ENCODE measurements around the gene AP3D1.

Gene AP3D1

DNA sequence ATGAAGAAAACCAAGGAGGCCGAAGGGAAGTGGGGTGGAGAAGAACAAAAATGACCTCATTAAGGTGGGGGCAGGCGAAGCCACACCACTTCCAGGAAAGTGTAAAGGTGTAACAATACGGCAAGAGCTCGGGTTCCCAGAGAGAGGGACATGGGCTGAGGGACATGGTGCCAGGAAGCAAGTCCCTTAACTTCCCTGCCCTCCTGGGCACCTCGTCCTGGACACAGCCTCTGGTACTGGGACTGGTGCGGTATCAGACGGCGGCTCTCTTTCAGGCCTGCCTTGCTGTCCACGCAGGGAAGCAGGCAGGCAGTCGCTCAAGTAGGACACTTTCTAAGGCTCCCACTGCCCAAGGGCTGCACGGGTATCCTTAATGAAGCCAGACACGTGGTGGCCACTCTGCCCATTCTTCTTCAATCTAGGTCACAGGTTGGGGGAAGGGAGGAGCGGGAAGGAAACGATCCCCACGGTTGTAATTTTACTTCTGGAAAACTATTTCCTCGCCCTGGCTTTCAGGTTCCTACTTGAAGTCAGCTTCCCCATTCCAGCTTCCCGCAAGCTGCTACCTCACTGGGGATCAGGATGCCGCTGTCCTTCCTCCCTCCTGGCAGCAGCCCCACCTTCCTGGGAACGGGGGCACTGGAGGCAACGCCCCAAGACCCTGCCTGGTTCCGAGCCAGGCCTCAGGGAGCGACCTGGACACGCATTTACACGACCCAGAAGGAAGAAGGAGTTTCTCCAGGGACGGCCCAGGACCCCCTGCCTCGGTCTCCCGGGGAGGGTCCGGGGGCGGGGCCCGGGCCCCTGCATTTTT lies 1.2 kb downstream of the AP3D1 start:
- H3K27ac Mint-ChIP-seq: peak overlapping the region; percentile 87
- intact Hi-C loops (cut with micrococcal nuclease): loop anchor here (5.0 kb wide), 2 partner anchors 122 to 133 kb away; partner anchors contain the start of gene BTBD2
- peaks cover 57% of the 10 kb centered on the region for H3K36me3 Mint-ChIP-seq (ENCODE audit: low read depth)
- H3K4me3 Mint-ChIP-seq: peak overlapping the region; percentile 84
- peaks cover 51% of the 10 kb centered on the region for H3K4me1 Mint-ChIP-seq (ENCODE audit: low read depth)
- no peaks in the 10 kb centered on the region for H3K27me3 Mint-ChIP-seq
- H3K9me3 Mint-ChIP-seq: no peaks in the 10 kb centered on the region

DNA sequence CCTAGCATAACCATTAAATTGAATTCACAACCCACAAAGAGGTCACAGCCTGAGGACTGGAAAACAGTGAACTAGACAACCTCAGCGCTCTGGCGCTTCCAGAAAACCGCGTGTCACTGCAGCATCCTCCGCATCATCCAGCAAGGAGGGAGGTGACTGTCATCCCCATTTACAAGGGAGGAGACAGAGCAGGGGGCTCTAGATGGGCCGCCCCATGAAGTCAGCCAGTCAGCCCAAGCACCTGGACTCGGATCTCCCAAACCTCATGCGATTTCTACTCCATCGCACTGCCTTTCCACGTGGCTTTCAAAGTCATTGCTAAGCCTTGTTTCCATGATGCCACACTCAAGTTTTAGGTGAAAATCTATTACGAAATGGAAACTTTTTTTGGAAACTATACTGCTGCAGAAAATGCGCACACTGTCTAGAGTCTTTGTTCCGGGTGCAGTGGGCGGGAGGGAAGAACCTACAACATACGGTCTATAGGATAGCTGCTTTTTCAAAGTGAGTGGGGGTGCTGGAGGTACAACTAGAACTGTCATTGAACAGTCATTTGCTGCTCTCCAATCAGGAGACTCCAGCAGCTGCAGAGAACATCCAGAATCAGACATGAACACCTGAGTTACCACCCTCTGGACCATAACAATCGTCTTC lies 2.8 kb downstream of the AP3D1 start:
- no peaks in the 10 kb centered on the region for H3K27me3 Mint-ChIP-seq
- no peak overlapping the region for H3K4me3 Mint-ChIP-seq
- peaks cover 56% of the 10 kb centered on the region for H3K4me1 Mint-ChIP-seq (ENCODE audit: low read depth)
- H3K9me3 Mint-ChIP-seq: no peaks in the 10 kb centered on the region
- H3K27ac Mint-ChIP-seq: no peak overlapping the region
- intact Hi-C loops (cut with micrococcal nuclease): no loop called here
- H3K36me3 Mint-ChIP-seq (ENCODE audit: low read depth): peaks cover 73% of the 10 kb centered on the region

DNA sequence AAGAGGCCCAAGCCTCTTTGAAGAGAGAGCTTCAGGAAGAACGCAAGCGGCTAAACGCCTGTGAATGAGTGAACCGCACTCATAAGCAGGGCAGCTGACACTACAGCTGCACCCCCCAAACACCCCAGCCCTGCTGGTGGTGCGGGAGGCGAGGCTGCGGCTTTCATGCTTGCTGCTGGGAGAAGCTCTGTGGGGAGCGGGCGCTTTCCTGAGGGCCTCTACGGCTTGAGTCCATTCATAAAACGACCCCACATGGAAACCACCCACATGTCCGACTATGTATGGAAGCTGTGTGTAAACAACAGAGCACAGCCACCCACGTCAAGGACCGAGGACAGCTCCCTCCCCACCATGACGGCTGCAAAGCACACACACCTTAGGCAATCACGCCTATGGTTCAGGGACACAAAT lies 5.5 kb downstream of the AP3D1 start:
- Mint-ChIP-seq H3K4me1 (ENCODE audit: low read depth) (peaks cover 49% of the 10 kb centered on the region), H3K27ac (no peak overlapping the region)

DNA sequence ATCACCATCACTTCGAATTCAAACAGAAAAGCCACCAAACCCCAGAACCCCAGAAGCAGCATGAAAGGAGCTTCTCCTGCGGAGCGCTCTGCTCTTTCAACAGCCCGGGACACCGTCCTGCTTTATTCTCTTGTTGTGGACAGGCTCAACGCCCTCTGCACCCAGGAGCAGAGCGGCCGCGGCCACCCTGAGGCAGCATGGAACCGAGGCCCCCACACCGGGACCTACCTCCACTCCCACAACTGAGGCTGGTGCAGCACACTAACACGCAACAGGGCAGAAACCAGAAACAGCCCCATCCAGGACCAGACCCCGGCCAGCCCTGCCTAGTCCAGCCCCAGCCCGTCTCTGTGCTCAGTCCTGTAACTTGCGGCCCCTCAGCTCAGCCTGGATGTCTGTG lies 7.2 kb downstream of the AP3D1 start:
- H3K4me1 Mint-ChIP-seq (ENCODE audit: low read depth): peaks cover 35% of the 10 kb centered on the region
- no peaks in the 10 kb centered on the region for H3K27me3 Mint-ChIP-seq
- H3K27ac Mint-ChIP-seq: no peak overlapping the region
- intact Hi-C loops (cut with micrococcal nuclease): no loop called here
- H3K4me3 Mint-ChIP-seq: no peak overlapping the region
- no peaks in the 10 kb centered on the region for H3K9me3 Mint-ChIP-seq
- peaks cover 85% of the 10 kb centered on the region for H3K36me3 Mint-ChIP-seq (ENCODE audit: low read depth)

More for the DNA sequence above, 5.5 kb downstream of the AP3D1 start:
- no peak overlapping the region for H3K4me3 Mint-ChIP-seq
- no peaks in the 10 kb centered on the region for H3K9me3 Mint-ChIP-seq
- peaks cover 85% of the 10 kb centered on the region for H3K36me3 Mint-ChIP-seq (ENCODE audit: low read depth)
- no peaks in the 10 kb centered on the region for H3K27me3 Mint-ChIP-seq
- intact Hi-C loops (cut with micrococcal nuclease): no loop called here

DNA sequence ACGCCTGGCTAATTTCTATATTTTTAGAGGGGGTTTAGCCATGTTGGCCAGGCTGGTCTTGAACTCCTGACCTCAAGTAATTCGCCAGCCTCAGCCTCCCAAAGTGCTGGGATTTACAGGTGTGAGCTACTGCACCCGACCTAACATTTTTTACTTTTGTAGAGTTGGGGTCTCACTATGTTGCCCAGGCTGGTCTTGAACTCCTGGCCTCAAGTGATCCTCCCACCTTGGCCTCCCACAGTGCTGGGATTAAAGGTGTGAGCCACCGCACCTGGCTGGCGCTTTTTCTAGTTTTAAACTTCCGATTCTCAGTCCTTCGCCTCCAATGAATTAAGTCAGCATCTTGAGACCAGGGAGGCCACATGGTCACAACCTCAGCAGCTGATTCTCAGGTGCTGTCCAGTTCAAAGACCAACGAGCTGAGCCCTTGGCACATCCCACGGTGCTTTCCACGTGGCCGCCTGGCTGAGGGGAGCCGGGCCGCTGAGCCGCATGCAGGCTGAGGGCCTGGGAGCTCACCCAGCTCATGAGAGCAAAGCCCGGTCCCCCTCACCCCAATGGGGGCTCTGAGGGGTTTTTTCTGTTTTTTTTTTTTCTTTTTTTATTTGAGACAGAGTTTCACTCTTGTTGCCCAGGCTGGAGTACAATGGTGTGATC lies 9.1 kb downstream of the AP3D1 start:
- no peak overlapping the region for H3K27ac Mint-ChIP-seq
- no peak overlapping the region for H3K4me3 Mint-ChIP-seq
- intact Hi-C loops (cut with micrococcal nuclease): no loop called here
- H3K27me3 Mint-ChIP-seq: no peaks in the 10 kb centered on the region
- H3K4me1 Mint-ChIP-seq (ENCODE audit: low read depth): peaks cover 16% of the 10 kb centered on the region
- H3K36me3 Mint-ChIP-seq (ENCODE audit: low read depth): peaks cover 87% of the 10 kb centered on the region
- H3K9me3 Mint-ChIP-seq: no peaks in the 10 kb centered on the region

DNA sequence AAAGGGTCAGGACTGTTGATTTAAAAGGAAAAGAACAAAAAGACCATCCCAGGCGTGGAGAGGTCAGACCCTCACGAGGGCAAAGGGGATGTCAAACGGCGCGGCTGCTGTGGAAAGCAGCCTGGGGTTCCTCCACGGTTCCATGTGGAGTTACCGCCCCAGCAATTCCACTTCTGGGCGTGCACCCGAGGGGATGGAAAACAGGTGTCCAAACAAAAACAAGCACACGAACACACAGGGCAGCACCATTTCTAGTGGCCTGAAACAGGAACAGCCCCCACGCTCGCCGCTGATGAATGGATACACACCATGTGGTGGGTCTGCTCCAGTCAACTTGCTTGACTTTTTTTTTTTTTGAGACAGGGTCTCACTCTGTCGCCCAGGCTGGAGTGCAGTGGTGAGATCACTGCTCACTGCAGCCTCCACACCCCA lies 11.2 kb downstream of the AP3D1 start:
- intact Hi-C loops (cut with micrococcal nuclease): no loop called here
- Mint-ChIP-seq H3K27ac (no peak overlapping the region), H3K9me3 (no peaks in the 10 kb centered on the region), H3K4me3 (no peak overlapping the region), H3K27me3 (no peaks in the 10 kb centered on the region), H3K36me3 (ENCODE audit: low read depth) (peaks cover 87% of the 10 kb centered on the region), H3K4me1 (ENCODE audit: low read depth) (peaks cover 9% of the 10 kb centered on the region)

DNA sequence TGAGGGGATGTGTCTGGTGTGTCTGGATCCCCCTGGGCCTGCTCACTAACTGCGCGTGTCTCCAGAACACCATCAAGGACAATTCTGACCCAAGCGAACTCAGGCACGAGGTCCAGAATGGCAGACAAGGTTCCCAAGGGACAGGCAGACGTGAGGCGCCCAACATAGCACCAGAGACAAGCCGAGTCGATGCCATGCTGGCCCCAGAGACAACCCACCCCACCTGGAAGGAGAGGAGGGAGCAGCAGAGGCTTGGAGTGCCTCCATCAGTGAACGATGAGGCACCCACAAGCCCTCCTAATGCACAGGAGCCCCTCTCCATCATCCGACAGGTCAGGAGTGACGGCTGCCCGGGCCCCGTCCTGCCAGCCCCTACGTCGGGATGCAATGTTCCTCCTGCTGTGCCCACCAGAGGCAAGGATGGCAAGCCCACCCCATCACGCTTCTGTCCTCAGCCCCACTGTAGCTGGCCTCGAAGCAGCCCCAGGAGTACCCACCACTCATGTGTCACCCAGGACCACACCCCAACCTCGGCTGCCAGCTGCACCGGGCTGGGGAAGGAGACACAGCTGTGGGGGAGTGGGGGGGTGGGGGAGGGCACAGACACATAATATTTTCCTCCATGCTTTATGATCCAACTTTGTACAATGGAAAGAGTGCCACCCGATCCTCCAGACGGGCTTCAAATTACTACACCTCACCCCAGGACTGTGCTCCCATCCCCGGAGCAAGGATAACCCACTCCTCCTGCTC lies 11.8 kb downstream of the AP3D1 start:
- no peaks in the 10 kb centered on the region for H3K27me3 Mint-ChIP-seq

DNA sequence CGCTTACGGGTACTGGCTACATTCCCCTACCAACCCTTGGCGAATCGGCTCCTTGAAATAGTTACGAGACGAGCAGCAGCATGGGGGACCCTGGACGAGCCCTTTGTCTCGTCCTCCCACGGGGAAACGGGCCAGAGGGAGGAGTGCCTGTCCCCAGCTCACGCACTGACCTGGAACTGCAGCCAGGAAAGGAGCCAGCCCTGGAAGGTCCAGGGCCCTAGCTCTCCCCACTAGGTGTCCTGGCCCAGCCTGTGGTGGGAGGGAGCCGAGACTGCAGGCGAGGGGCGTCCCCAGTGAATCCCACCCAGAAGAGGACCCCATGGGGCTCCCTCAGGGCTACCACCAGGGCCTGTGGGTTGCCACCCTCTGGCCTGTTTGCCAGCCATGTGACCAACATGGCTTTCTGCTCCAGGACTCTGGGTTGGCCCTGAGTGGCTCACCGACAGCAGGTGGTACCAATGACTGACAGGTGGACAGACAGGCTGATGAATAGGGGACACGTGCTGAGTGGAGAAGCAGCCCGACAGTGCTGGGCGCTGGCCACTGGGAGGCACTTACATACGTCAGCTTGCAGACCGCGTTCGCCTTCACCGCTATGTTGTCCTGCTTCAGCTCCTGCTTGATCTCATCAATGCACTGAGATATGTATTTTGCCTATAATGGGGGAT lies 13.2 kb downstream of the AP3D1 start:
- Mint-ChIP-seq H3K36me3 (ENCODE audit: low read depth) (peaks cover 81% of the 10 kb centered on the region), H3K27me3 (no peaks in the 10 kb centered on the region), H3K27ac (no peak overlapping the region), H3K9me3 (no peaks in the 10 kb centered on the region), H3K4me3 (no peak overlapping the region), H3K4me1 (ENCODE audit: low read depth) (peaks cover 4% of the 10 kb centered on the region)
- intact Hi-C loops (cut with micrococcal nuclease): no loop called here

More for the DNA sequence above, 11.8 kb downstream of the AP3D1 start:
- no peak overlapping the region for H3K4me3 Mint-ChIP-seq
- H3K36me3 Mint-ChIP-seq (ENCODE audit: low read depth): peaks cover 82% of the 10 kb centered on the region
- intact Hi-C loops (cut with micrococcal nuclease): no loop called here
- H3K27ac Mint-ChIP-seq: no peak overlapping the region
- peaks cover 4% of the 10 kb centered on the region for H3K4me1 Mint-ChIP-seq (ENCODE audit: low read depth)
- H3K9me3 Mint-ChIP-seq: no peaks in the 10 kb centered on the region

DNA sequence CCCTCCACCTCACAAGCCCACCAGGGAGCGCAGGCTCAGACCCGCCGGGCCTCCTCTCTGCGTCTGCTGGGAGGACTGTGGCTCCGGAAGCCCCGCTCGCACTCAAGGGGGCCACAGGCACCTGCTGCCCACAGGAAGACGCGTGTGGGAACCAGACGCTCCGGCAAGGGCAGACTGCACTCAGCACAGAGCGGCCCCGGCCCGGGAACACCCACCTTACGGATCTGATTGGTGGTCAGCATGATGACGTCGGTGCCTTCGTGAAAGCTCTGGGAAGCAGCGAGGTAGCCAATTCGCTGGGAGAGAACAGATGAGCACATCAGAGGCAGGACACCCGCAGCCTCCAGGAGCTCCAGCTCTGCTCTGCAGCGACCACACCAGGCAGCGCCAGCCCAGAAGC lies 14.6 kb downstream of the AP3D1 start:
- H3K36me3 Mint-ChIP-seq (ENCODE audit: low read depth): peaks cover 85% of the 10 kb centered on the region

DNA sequence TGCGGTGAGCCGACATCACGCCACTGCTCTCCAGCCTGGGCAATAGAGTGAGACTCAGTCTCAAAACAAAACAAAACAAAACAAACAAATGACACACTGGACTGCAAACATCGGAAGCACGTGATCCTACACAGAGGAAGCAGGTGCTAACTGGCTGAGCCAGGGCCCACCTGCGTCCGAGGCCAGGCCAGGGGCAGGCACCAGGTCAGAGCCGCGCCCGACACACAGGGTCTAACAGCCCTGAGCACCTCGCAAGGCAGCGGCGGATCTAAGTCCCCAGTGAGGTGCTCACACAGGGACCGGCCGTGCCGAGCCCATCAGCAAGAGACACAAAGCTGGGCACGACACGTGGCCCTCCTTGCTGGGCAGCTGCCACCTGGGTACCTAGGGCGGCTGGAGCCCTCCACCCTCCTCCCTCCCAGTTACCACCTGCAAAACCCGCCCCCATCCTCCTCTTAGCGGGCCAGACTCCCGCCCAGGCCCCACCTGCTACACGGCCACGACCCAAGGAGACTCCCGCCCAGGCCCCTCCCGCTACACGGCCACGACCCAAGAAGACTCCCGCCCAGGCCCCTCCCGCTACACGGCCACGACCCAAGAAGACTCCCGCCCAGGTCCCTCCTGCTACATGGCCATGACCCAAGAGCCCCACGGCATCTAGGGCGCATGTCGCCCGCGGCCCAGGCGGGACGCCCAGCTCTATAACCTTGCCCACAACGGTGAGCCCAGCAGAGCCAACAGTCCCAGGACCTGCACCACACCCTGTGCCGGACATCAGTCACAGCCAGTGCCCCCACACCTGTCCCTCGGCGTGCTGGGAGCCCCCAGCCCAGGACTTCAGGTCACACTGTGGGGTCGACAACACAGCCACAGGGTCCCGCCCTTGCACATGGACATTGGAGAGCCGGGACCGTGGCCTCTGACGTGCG lies 15.6 kb downstream of the AP3D1 start:
- intact Hi-C loops (cut with micrococcal nuclease): no loop called here
- Mint-ChIP-seq H3K27me3 (no peaks in the 10 kb centered on the region), H3K9me3 (no peaks in the 10 kb centered on the region), H3K4me1 (ENCODE audit: low read depth) (no peaks in the 10 kb centered on the region), H3K36me3 (ENCODE audit: low read depth) (peaks cover 94% of the 10 kb centered on the region), H3K4me3 (no peak overlapping the region), H3K27ac (no peak overlapping the region)

More for the DNA sequence above, 14.6 kb downstream of the AP3D1 start:
- H3K4me1 Mint-ChIP-seq (ENCODE audit: low read depth): no peaks in the 10 kb centered on the region
- H3K27me3 Mint-ChIP-seq: no peaks in the 10 kb centered on the region
- H3K4me3 Mint-ChIP-seq: no peak overlapping the region
- no peaks in the 10 kb centered on the region for H3K9me3 Mint-ChIP-seq
- no peak overlapping the region for H3K27ac Mint-ChIP-seq
- intact Hi-C loops (cut with micrococcal nuclease): no loop called here

DNA sequence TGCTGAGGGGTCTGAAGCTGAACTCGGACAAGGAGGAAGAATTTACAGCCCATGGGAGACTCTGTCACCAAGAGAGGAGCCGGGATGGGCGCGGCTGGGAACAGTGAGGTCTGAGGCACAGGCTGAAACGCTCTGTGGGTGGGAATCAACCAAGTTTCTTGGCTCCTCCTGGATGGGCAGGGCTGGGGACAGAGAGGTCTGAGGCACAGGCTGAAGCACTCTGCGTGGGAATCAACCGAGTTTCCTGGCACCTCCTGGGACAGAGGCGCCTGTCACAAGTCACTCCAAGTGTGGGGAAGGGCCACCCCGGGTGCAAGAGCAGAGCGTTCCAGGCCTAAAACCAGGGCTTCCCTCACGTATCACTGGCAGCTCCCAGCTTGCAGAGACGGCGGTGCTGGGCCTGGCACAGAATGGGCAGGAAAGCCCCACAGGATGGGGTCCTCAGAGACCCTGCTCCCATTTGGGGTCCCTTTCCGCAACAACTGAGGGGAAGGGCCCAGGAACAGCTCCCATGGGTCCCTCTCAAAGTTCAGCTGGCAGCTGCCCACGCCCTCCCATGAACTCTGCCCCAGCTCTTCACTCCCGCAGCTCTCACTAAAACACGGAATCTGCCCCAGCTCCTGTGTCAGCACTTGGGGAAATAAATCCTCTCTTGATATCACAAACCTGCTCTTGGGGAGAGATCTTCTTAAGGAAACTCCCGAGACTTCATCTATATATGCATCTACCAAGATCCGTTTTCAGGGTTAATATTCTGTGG lies 18.5 kb downstream of the AP3D1 start:
- Mint-ChIP-seq H3K4me3 (no peak overlapping the region), H3K27me3 (no peaks in the 10 kb centered on the region), H3K9me3 (no peaks in the 10 kb centered on the region), H3K4me1 (ENCODE audit: low read depth) (no peaks in the 10 kb centered on the region), H3K27ac (no peak overlapping the region), H3K36me3 (ENCODE audit: low read depth) (peaks cover 92% of the 10 kb centered on the region)
- intact Hi-C loops (cut with micrococcal nuclease): no loop called here

DNA sequence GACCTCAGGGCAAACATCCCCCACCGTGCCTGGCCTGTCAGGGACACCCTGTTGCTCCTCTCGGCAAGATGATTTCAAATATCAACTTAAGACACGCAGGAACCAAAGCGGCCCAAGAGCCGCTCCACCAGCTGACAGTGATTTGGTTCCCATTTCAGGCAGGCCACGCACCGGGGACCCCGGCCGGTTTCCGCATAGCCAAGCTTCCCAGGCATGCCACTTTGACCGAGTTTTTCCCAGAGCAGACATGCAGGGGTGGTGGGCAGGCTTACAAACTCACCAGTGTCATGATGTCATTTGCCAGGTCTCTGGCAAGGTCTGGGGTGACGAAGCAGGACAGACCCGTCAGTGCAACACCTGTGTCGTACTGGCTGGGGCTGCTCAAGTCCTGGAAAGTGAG lies 19.2 kb downstream of the AP3D1 start:
- H3K27ac Mint-ChIP-seq: no peak overlapping the region

More for the DNA sequence above, 19.2 kb downstream of the AP3D1 start:
- Mint-ChIP-seq H3K4me3 (no peak overlapping the region), H3K27me3 (no peaks in the 10 kb centered on the region), H3K9me3 (no peaks in the 10 kb centered on the region), H3K36me3 (ENCODE audit: low read depth) (peaks cover 92% of the 10 kb centered on the region), H3K4me1 (ENCODE audit: low read depth) (no peaks in the 10 kb centered on the region)
- intact Hi-C loops (cut with micrococcal nuclease): no loop called here

Data from dendritic cell treated with granulocyte-macrophage colony-stimulating factor and Interleukin-4, amounts not matched to agents 40 ng/mL and 50 ng/mL, for 4 days (primary cell).